GM12864 (cell line): Measurements from ENCODE around the gene CABP5.
"Not testable (repeated sequence)": the region's sequence is repeated elsewhere in the genome, so short reads cannot be mapped to it uniquely, and the experiment has no call there.

Experiments
- DNase-seq: peaks from one replicate; pipeline ENCODE4 v3.0.0-alpha.2; 2011; ENCODE audit warnings: low read depth
- H3K4me3 ChIP-seq: 2 replicates; pipeline ENCODE4 v1.5.1; 2011; ENCODE audit warnings: mild to moderate bottlenecking, low read depth, low read length, control low read depth
- CTCF ChIP-seq: IDR thresholded peaks from 2 replicates; pipeline ENCODE4 v1.5.1; 2011; ENCODE audit warnings: low read depth, mild to moderate bottlenecking, moderate library complexity, low read length, control low read depth, inconsistent platforms; ENCODE audit errors: missing control alignments

The CABP5 gene

GRCh38 chr19:48043675-48044258, at the start of gene CABP5:
Gene CABP5, minus strand, starts transcription at chr19:48044079. Its CDS starts 157 bp downstream, at chr19:48043922.
- no peak for TF ChIP-seq CTCF
- DNase-seq: no peak
- H3K4me3 ChIP-seq: no peak within 1 kb of the TSS

- not testable (repeated sequence) for DNase-seq, H3K4me3 ChIP-seq
Observed at GRCh38 chr19:48091111-48091718, 47.3 kb upstream of the CABP5 start.

- H3K4me3 ChIP-seq: no peak overlapping the region
- no peak for DNase-seq
- no peak for TF ChIP-seq CTCF
Observed at GRCh38 chr19:48090281-48090802, 46.5 kb upstream of the CABP5 start.

GRCh38 chr19:48088991-48089390, 45.1 kb upstream of the CABP5 start:
- H3K4me3 ChIP-seq, DNase-seq: not testable (repeated sequence)

- TF ChIP-seq CTCF: no peak
- DNase-seq: no peak
- no peak overlapping the region for H3K4me3 ChIP-seq
Observed at GRCh38 chr19:48085904-48086864, 42.3 kb upstream of the CABP5 start.

GRCh38 chr19:48085076-48085475, 41.2 kb upstream of the CABP5 start:
- H3K4me3 ChIP-seq: no peak overlapping the region
- DNase-seq: no peak
- no peak for TF ChIP-seq CTCF

GRCh38 chr19:48081106-48081505, 37.2 kb upstream of the CABP5 start:
- no peak for TF ChIP-seq CTCF
- no peak for DNase-seq

GRCh38 chr19:48070177-48070769, 26.4 kb upstream of the CABP5 start:
- H3K4me3 ChIP-seq, DNase-seq: not testable (repeated sequence)

More at GRCh38 chr19:48081106-48081505, 37.2 kb upstream of the CABP5 start:
- H3K4me3 ChIP-seq: no peak overlapping the region
